ENCODE results near the gene SLCO4A1.

DNA sequence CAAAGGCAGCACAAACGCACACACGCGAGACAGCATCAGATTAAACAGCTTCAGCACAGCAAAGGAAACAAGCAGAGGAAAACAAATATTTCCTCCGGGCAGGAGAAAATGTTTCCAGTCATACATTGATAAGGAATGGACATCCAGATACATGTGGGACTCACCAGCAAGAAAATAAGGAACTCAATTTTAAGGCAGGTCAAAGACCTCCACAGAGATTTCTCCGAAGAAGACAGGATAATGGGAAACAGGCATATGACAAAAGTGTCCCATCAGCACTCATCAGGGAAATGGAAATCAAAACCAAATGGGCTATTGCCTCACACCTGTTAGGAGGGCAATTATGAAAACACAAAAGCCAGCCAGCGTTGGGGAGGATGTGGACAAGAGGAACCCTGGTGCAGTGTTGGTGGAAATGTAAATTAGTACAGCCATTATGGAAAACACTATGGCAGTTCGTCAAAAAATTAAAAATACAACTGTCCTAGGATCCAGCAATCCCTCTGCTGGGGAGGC lies 9.7 kb upstream of the SLCO4A1 start:
- TF ChIP-seq POLR2A (IDR thresholded peaks at IDR 0.05), result no peak
- no peak for TF ChIP-seq EP300 (IDR thresholded peaks at IDR 0.05)
